ENCODE data around the gene PSMG1. TPM values are rescaled to one million over a fixed set of nuclear protein-coding genes. Genes with fewer than 3 reads are reported as not detected.

The PSMG1 gene
- total and polyA plus RNA-seq, 9 of the 15 experiments (the other 6 are each of a cell fraction or from before 2014, with no cell fraction given), result 54.5 to 427 (median 328) TPM

- TF ChIP-seq CHD7 (IDR thresholded peaks at IDR 0.05; ENCODE audit: low read depth, low read length) (peak; percentile 34), STAT6 (CRISPR knock-in tag; IDR thresholded peaks at IDR 0.05) (peak; percentile 27; the same call in 1 of the 2 replicates), SPI1 (IDR thresholded peaks at IDR 0.05; ENCODE audit: borderline replicate concordance, low read depth, low read length) (no peak), ZNF695 (CRISPR knock-in tag; IDR thresholded peaks at IDR 0.05) (no peak), ERF (CRISPR knock-in tag; IDR thresholded peaks at IDR 0.05) (peak; percentile 84), MXI1 (IDR thresholded peaks at IDR 0.05; ENCODE audit: low read depth, low read length) (peak; percentile 82), HDAC6 (IDR thresholded peaks at IDR 0.05; ENCODE audit: low read depth, low read length) (no peak), RCOR1 (IDR thresholded peaks at IDR 0.05; ENCODE audit: borderline replicate concordance in 1 of 2, low read depth in 2 of 2, low read length in 2 of 2) (no peak; a peak in 2 of 4 replicates), ZNF134 (CRISPR knock-in tag; conservative IDR thresholded peaks at IDR 0.05) (no peak; the same call in 1 of the 2 replicates), ZNF699 (CRISPR knock-in tag; IDR thresholded peaks at IDR 0.05; ENCODE audit: insufficient replicate concordance) (no peak), ATF1 (CRISPR knock-in tag; IDR thresholded peaks at IDR 0.05) (no peak), ATF1 (tag; IDR thresholded peaks at IDR 0.05) (peak; percentile 85)
Measured at GRCh38 chr21:39183272-39184049, at the start of gene PSMG1 (continued).
